Activated T-cell treated with anti-CD3 and anti-CD28 coated beads, Interleukin-2, amount 50 U/mL, for 48 hours (primary cell): ENCODE measurements around the gene SLC38A9.
"Not testable (repeated sequence)": the region's sequence is repeated elsewhere in the genome, so short reads cannot be mapped to it uniquely, and the experiment has no call there.

ENCODE experiments used
- DNase-seq, 2 experiments: peaks; one replicate each; pipeline ENCODE4 v3.0.0-alpha.2; 2020

The SLC38A9 gene

GRCh38 chr5:55702598-55703345 is 9.4 kb downstream of the SLC38A9 start:
- DNase-seq, result no peak

DNA sequence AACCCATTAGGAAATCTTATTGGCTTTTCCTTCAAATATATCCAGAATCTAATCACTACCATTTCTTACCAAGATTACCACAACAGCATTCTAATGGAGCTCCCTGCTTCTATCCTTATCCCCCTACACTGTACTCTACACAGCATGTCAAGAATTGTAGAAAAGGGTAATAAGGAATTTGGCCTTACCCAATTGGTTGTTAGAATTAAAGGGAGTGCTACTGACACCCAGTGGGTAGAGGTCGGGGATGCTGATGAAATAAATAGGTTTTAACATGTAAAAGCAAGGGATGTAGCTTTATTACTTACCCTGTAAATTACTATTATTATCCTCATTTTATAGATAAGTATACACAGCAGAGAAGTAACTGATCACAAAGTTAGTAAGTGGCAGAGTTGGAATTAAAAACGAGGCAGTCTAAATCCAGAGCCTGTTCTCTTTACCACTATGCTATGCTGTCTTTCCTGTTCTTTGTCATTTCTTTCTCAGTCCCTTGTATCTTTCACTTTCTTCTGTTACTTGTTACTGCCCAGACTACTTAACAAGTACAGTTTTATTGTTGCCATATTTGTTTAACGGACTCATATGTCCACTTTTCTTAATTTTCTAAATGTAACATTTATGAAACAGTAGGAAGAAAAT is 10.5 kb downstream of the SLC38A9 start:
- no peak for DNase-seq

DNA sequence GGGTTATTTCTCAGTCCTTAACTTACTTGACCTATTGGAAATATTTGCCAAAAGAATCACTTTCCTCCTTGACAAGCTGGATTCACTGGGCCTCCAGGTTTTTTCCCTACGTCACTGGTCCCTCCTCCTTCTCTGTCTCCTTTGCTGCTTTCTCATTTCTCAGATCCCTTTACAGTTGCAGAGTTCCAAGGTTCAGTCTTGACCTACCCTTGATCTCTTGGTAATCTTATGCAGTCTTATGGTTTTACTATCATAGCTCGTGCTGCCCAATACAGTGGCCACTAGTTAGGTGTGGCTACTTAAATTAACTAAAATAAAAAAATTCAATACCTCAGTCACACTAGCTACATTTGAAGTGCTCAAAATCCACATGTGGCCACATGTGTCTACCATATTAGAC is 11.4 kb downstream of the SLC38A9 start:
- DNase-seq, result no peak

GRCh38 chr5:55699041-55699688 is 13.0 kb downstream of the SLC38A9 start:
- no peak for DNase-seq

DNA sequence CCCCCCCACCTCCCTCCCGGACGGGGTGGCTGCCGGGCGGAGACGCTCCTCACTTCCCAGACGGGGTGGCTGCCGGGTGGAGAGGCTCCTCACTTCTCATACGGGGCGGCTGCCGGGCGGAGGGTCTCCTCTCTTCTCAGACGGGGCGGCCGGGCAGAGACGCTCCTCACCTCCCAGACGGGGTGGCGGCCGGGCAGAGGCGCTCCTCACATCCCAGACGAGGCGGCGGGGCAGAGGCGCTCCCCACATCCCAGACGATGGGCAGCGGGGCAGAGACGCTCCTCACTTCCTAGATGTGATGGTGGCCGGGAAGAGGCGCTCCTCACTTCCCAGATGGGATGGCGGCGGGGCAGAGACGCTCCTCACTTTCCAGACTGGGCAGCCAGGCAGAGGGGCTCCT is 15.4 kb downstream of the SLC38A9 start:
- DNase-seq, result not testable (repeated sequence)

DNA sequence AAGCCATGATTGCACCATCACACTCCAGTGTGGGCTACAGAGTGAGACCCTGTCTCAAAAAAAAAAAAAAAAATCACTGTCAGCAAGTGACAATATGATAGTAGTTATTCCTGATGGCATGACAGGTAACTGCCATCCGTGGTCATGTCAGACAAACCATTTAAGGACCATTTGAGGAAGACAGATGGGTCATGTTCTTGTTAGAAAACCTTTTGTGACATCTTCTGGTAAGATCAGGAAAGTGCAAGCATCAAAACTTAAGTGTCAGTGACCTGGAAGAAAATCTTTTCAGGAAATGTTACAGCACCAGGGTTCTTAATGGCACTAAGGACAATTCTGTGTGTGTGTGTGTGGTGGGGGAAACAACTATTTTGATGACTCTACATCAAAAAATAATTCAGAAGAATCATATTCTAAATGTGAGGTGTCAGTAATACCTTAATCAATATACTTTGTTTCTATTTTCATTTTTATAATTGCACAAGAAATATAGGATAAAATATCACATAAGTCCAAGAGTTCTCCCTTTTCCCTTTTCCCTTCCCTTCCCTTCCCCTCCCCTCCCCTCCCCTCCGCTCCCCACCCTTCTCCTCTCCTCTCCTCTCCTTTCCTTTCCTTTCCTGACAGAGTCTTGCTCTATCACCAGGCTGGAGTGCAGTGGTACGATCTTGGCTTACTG is 17.8 kb downstream of the SLC38A9 start:
- DNase-seq, result no peak

DNA sequence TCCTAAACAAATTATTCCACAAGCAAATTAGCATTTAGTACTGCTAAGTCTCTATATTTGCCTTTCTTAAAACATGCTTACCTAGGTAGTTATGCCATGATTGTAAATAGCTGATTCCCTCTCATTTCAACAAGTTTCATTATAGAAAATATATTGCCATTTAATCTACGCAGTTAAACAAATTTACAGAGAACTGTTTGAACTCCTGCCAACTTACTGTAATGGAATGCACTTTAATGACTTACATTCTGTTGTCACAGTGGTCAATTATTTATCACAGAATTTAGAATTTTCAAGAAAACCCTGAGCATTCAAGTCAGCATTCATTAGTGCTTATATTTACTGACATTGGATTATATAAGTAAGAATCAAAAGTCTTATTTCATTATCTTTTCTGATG is 19.6 kb downstream of the SLC38A9 start:
- DNase-seq, result no peak

DNA sequence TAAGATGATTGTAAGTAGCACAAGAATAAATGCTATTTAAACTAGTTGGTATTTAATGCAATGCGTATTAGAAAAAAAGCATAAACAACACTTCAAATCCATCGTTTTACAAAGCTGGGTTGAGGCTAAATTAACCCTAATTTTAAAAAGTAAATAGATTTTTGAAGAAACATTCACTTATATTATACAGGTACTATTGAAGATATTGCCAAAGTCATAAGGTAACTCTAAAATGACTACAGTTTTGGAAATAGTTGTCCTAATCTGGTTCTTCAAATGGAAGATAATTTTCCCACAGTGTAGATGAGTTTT is 20.1 kb downstream of the SLC38A9 start:
- DNase-seq, result no peak

GRCh38 chr5:55691265-55692105 is 20.6 kb downstream of the SLC38A9 start:
- DNase-seq, result no peak

DNA sequence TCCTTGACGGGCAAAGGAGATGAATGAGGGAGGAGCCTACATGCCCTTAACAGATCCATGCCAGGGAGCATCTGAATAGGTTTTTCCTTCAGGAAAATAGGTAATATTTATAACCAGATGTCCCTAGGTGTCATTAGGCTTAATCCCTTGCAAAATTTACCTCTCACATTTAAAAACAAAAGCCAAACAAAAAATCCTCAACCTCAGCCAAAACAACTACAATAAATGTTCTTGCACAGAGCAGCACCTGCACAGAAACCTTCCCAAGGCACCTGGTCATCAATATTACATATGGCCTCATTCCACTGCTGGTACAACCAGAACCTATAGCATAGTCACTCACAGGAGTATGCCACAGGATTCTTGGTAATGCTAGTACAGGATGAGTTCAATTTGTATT is 30.1 kb downstream of the SLC38A9 start:
- no peak for DNase-seq

GRCh38 chr5:55681301-55681700 is 30.8 kb downstream of the SLC38A9 start:
- no peak for DNase-seq

DNA sequence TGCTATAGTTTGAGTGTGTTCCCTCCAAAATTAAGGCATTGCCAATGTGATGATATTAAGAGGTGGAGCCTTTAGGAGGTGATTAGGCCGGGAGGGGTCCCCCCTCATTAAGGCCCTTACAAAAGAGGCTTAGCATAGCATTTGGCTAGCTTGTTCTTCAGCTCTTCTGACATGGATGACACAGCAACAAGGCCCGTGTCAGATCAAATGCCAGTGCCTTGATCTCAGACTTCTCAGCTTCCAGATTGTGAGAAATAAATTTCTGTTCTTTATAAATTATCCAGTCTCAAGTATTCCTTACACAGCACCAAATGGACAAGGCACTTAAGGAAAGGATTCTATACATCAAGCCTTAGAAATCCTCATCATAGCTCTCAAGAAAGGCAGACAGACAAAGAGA is 31.8 kb downstream of the SLC38A9 start:
- no peak for DNase-seq

- DNase-seq, result no peak
Measured at GRCh38 chr5:55679556-55679955, 32.6 kb downstream of the SLC38A9 start.

DNA sequence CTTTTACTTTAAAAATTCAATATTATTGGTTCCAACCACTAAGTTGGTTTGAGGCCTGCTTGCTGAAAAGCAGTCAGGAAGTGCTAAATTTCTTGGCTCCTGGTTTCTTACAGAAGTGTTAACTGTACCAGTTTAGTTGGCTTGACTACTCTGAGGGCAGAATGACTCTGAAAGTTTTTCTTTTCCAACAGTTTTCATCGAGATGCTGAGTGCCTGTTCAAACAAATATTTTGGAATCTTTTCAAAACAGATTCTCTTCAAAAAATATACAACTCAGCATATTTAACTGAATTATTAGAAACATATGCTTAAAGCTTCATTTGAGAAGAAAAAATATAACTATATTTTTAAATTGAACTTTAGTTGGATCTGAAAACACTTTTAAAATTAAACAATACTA is 37.0 kb downstream of the SLC38A9 start:
- no peak for DNase-seq

GRCh38 chr5:55674340-55674739 is 37.8 kb downstream of the SLC38A9 start:
- DNase-seq, result no peak

GRCh38 chr5:55672477-55672911 is 39.6 kb downstream of the SLC38A9 start:
- no peak for DNase-seq

GRCh38 chr5:55671975-55672374 is 40.1 kb downstream of the SLC38A9 start:
- no peak for DNase-seq

DNA sequence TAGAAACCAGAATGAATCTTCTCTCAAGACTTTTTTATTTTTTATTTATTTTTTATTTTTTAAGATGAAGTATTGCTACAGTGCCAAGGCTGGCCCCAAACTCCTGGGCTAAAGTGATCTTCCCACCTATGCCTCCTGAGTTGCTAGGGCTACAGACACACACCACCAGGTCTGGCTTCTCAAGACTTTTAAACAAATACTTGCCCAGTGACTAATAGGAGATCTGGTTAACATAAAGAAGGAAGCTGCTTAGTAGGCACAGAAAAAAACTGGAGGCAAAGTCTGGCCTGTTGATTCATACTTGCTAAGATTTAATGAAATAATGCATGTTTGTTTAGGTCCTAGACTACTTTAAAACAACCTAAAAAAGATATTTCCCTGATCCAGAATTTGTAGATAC is 43.8 kb downstream of the SLC38A9 start:
- DNase-seq, result no peak

- no peak for DNase-seq
Measured at GRCh38 chr5:55667938-55668337, 44.2 kb downstream of the SLC38A9 start.

DNA sequence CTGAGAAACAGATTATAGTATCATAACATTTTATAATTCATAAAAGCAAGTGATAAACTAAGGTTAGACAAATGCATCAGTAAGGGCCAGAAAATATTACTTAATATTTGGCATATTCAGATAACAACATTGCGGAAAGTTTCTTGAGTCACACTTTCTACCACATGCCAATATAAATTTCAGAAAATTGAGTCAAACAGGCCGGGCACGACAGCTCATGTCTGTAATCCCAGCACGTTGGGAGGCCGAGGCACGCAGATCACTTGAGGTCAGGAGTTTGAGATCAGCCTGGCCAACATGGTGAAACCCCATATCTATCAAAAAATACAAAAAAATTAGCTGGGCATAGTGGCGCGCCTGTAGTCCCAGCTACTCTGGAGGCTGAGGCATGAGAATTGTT is 47.1 kb downstream of the SLC38A9 start:
- DNase-seq, result no peak

DNA sequence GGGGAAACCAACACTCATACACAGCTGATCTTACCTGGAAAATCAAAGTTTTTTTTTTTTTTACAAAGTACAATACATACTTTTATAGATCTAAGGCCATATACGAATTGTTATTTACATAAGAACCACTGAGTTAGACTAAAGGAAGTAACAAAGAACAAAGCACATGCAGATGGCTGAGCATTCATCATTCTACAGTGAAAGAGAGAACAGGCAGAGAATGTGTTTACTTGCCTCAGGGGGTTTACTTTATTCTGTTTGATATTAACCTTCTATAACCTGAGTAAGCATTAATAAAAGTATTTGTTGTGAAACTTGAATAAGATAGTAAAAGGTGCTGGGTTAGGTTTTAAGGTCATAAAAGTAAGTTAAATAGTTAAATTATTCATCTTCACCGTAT is 54.7 kb downstream of the SLC38A9 start:
- no peak for DNase-seq

GRCh38 chr5:55650386-55650785 is 61.7 kb downstream of the SLC38A9 start:
- DNase-seq, result no peak

DNA sequence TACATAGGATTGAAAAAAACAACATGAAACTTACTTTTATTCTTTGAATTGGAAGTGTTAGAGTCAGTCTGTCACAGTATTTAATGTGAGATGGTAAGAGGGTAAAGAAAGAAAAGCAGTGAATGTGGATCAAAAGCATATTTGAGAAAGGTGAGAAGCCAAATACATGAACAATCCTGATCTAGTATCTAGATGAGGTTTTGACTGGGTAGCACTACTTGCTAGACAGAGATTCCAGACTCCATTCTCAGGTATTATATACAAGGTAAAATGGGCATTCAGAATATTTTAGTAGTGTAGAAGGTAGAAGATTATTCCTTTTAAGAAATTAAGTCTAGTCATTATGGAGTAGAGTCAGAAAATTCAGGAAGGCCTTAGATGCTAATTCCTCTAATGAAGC is 62.2 kb downstream of the SLC38A9 start:
- DNase-seq, result no peak
